Activated effector memory CD4-positive, alpha-beta T cell treated with anti-CD3 and anti-CD28 coated beads, Interleukin-2, amount 50 U/mL, for 16 hours (primary cell): ENCODE measurements around the gene BMAL2.

Source experiments
- DNase-seq: peaks from one replicate; pipeline ENCODE4 v3.0.0-alpha.2; 2020

BMAL2 gene

GRCh38 chr12:27361372-27361771 lies 28.7 kb downstream of the BMAL2 start:
- no peak for DNase-seq

DNA sequence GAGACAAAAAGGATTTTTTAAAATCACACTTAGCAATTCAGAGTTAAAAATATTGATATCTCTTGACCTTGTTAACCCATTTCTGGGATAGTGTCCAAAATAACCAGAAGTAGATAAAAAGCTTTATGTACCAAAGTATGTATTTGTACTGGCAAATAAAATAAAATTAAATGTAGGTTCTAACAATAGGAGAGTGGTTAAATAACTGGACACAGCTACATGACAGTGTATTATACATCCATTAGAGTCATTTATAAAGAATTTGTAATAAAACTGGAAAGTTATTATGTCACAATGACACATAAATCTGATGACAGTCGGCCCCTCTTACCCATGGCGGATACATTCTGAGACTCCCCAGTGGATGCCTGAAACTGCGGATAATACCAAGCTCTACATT lies 34.0 kb downstream of the BMAL2 start:
- no peak for DNase-seq

DNA sequence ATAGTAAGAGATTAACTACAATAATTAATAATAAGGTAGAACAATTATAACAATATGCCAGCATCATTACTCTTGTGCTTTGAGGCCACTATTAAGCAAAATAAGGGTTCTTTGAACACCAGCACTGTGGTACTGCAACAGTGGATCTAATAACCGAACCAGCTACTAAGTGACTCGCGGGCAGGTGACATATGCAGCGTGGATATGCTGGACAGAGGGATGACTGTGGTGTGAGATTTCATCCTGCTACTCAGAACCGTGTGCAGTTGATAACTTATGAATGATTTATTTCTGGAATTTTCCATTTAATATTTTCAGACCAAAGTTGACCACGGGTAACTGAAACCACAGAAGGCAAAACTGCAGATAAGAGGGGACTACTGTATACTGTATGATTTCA lies 34.4 kb downstream of the BMAL2 start:
- no peak for DNase-seq

GRCh38 chr12:27382171-27382795 lies 49.6 kb downstream of the BMAL2 start:
- DNase-seq = no peak
